HFF-Myc (cell line): Measurements from ENCODE around the gene C11orf68.

Experiments
- DNase-seq: peaks from one replicate; pipeline ENCODE4 v3.0.0-alpha.2; 2011; ENCODE audit warnings: low read depth; ENCODE audit errors: extremely low read depth
- H3K4me3 ChIP-seq: replicated peaks from 2 replicates; pipeline ENCODE4 v1.5.1; 2011; ENCODE audit warnings: low read depth, mild to moderate bottlenecking, control low read depth, low read length
- CTCF ChIP-seq: IDR thresholded peaks from 2 replicates; pipeline ENCODE4 v1.5.1; 2012; ENCODE audit warnings: mild to moderate bottlenecking, low read depth, low read length, control low read depth; ENCODE audit errors: missing control alignments

C11orf68 gene

DNA sequence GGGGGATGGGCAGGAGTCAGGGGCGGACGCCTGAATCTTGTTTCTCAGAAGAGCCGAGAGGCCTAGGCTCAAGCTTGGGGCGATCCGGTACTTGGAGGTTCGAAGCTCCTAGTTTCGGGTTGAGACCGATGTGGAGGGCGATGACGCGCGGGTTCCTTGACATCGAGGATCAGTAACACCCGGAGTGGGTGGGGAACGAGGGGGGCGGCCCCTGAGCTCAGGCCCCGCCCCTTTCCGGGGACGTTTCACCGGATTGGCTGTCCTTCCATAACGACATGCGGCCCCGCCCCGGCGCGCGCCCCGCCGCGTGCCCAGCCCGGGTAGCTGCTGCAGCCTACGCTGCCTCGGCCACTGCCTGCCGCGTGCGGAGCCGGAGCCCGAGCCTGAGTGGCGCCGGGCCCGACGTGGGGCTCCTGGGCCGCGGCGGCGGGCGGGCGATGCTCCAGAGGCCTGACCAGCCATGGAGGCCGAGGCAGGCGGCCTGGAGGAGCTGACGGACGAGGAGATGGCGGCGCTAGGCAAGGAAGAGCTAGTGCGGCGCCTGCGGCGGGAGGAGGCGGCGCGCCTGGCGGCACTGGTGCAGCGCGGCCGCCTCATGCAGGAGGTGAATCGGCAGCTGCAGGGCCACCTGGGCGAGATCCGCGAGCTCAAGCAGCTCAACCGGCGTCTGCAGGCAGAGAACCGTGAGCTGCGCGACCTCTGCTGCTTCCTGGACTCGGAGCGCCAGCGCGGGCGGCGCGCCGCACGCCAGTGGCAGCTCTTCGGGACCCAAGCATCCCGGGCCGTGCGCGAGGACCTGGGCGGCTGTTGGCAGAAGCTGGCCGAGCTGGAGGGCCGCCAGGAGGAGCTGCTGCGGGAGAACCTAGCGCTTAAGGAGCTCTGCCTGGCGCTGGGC is 28.3 kb downstream of the C11orf68 start, which contains the start of gene CCDC85B:
CCDC85B (plus strand) TSS at position 350 of the 895 bp plus-strand sequence; CDS start at position 461, 111 bp downstream.
- peak within 1 kb of the TSS; percentile 87 for H3K4me3 ChIP-seq
- no peak for TF ChIP-seq CTCF
- peak; percentile 88 for DNase-seq

DNA sequence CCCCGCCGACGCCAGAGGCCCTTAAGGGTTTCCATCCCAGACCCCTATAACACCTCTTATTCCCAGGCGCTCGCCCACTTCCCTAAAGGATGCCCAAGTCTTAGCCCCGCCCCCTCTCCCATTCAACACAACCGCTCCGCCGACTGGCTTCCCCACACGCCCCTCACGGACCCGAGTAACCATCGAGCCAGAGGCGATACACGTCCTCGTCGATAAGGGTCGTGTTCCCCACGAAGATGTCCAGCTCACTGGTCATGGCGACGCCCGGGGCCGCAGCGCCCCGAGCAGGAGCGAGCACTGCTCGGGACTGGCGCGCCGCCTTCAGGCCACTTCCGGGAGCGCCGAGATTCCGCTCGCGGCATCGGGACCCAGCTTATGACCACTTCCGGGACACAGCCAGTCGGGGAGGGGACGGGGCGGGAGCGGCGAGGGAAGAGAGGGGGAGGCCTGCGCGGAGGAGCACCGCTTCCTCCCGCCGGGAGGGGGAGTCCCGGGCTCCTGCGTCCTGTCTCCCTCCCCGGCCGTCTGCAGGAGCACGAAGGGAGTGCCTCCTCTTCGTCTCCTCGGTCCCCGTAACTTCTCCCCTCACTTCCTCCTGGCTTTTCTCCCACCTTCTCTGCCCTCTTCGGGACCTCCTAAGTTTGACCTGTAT is 30.6 kb downstream of the C11orf68 start, which contains the start of gene FIBP:
FIBP (minus strand) TSS at position 309 of the 652 bp plus-strand sequence; CDS start at position 256, 53 bp downstream.
- peak; percentile 79 for TF ChIP-seq CTCF
- DNase-seq: peak; percentile 88
- peak within 1 kb of the TSS; percentile 87 for H3K4me3 ChIP-seq

- no peak for DNase-seq
- H3K4me3 ChIP-seq: peak overlapping the region; percentile 87
- TF ChIP-seq CTCF: no peak
These were observed 31.1 kb downstream of the C11orf68 start for GRCh38 chr11:65887723-65888162.

- no peak for TF ChIP-seq CTCF
- DNase-seq: no peak
- H3K4me3 ChIP-seq: peak overlapping the region; percentile 87
These were observed 31.8 kb downstream of the C11orf68 start for GRCh38 chr11:65886826-65887722.

GRCh38 chr11:65885808-65886536 is 32.9 kb downstream of the C11orf68 start:
- no peak for TF ChIP-seq CTCF
- DNase-seq: no peak
- H3K4me3 ChIP-seq: no peak overlapping the region
